ENCODE results near the gene ALOX12.
"Not testable (repeated sequence)": the region's sequence is repeated elsewhere in the genome, so short reads cannot be mapped to it uniquely, and the experiment has no call there.

The ALOX12 gene

GRCh38 chr17:6995500-6996255 is at the start of gene ALOX12:
ALOX12 (plus strand) TSS chr17:6996049; CDS start chr17:6996118, 69 bp downstream.
- DNase-seq (ENCODE audit: low read depth, low spot score), result peak; percentile 37

DNA sequence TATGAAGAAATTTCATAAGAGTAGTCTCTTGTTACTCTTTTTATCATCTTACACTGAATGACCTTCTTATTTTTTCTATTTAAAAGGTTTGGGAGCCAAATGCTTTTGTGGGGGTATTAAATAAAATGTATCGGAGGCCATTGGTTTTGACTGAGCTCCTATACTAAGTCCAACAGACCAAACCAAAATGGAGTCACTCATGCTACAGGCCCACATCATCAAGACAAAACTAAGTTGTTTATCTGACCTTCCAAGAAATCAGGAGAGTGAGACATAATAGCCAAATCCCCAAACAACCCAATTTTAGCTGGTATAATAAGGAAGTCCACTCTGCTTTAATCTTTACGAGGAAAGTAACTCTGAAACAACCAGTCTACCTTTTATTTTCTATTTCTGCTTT is 48.1 kb upstream of the ALOX12 start:
- no peak for DNase-seq (ENCODE audit: low read depth, low spot score)

GRCh38 chr17:6948562-6948961 is 47.3 kb upstream of the ALOX12 start:
- no peak for DNase-seq (ENCODE audit: low read depth, low spot score)

DNA sequence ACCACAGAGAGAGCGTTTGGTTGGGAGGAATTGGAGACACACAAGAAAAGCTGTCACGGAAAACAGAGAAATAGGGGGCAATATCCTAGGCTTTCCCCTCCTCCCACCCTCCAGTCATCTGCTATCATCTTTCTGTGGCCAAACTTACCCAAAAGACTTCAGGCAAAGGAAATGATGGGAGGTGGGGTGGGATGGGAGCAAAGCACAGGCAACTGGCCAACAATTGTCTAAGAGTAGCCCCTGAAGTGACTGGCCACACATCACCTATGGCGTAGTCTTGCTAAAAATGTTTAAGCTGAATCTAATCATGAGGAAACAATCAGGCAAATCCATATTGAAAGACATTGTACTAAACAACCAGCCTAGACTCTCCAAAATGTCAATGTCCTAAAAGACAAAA is 46.9 kb upstream of the ALOX12 start:
- no peak for DNase-seq (ENCODE audit: low read depth, low spot score)

DNA sequence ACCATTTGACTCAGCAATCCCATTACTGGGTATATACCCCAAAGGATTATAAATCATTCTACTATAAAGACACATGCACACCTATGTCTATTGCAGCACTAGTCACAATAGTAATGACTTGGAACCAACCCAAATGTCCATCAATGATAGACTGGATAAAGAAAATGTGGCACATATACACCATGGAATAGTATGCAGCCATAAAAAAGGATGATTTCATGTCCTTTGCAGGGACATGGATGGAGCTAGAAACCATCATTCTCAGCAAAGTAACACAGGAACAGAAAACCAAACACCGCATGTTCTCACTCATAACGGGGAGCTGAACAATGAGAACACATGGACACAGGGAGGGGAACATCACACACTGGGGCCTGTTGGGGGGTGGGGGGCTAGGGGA is 44.9 kb upstream of the ALOX12 start:
- DNase-seq (ENCODE audit: low read depth, low spot score), result not testable (repeated sequence)

- DNase-seq (ENCODE audit: low read depth, low spot score), result no peak
Measured at GRCh38 chr17:6953689-6954088, 42.2 kb upstream of the ALOX12 start.

- DNase-seq (ENCODE audit: low read depth, low spot score), result no peak
Measured at GRCh38 chr17:6959700-6960099, 36.1 kb upstream of the ALOX12 start.

DNA sequence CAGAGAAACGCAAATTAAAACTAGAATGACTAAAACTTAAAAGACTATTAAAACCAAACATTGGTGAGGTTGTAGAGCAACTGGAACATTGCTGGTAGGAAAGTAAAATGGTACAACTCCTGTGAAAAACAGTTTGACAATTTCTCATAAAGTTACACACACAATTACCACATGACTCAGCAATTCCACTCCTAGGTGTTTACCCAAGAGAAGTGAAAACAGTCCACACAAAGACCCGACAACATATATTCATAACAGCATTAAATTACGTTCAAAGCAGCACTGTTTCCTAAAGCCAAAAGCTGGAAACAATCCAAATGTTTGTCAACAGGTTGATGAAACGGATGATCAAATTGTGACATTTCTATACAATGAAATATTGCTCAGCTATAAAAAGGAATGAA is 26.5 kb upstream of the ALOX12 start:
- no peak for DNase-seq (ENCODE audit: low read depth, low spot score)

- DNase-seq (ENCODE audit: low read depth, low spot score), result no peak
Measured at GRCh38 chr17:6970992-6971391, 24.9 kb upstream of the ALOX12 start.

GRCh38 chr17:6979440-6979839 is 16.4 kb upstream of the ALOX12 start:
- not testable (repeated sequence) for DNase-seq (ENCODE audit: low read depth, low spot score)

DNA sequence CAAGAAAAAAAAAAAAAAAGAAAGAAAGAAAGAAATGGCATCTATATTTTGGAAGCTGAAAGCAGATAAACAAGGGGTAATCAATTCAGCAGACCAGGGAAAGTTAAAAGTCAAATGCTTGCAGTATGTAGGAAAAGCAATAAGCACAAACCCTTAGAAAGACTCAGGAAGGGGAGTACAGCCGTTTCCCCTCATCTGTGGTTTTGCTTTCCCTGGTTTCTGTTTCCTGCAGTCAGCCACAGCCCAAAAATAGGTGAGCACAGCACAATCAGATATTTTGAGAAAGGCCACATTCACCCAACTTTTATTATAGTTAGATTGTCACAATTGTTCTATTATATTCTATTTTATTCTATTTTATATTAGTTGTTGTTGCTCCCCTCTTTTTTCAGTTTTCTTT is 14.4 kb upstream of the ALOX12 start:
- no peak for DNase-seq (ENCODE audit: low read depth, low spot score)

- no peak for DNase-seq (ENCODE audit: low read depth, low spot score)
Measured at GRCh38 chr17:6985266-6985665, 10.6 kb upstream of the ALOX12 start.

DNA sequence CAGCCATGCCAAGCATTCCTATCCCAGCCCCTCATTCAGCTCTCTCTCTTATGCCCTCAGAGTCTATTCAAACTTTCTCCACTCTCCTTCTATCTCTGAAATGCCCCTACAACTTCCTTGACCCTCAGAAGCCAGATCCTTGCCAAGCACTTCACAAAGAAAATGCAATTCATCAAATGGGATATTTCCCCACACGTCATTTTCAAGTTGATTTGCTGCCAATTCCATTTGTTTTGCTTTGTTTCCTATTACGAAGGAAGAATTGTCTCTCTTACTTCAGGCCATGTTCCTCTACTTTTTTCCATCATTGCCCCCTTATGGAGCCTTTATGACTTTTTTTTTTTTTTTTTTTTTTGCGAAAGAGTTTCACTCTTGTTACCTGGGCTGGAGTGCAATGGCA is 9.2 kb upstream of the ALOX12 start:
- DNase-seq (ENCODE audit: low read depth, low spot score), result no peak

- DNase-seq (ENCODE audit: low read depth, low spot score), result no peak
Measured at GRCh38 chr17:6989779-6990178, 6.1 kb upstream of the ALOX12 start.

DNA sequence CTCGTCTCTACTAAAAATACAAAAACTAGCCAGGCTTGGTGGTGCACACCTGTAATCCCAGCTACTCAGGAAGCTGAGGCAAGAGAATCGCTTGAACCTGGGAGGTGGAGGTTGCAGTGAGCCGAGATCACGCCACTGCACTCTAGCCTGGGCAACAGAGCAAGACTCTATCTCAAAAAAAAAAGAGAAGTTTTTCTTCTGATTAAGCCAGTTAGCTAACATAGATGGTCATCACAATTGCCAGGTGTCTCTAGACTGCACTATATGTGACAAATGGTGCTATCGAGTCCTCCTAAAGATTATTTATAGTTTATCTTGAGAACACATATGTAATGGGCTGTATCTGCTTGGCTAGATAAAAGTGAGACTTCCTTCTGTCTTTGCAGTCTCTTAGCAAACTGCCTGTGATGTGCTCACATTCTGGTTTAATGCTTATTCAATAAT is 2.2 kb upstream of the ALOX12 start:
- DNase-seq (ENCODE audit: low read depth, low spot score), result not testable (repeated sequence)

DNA sequence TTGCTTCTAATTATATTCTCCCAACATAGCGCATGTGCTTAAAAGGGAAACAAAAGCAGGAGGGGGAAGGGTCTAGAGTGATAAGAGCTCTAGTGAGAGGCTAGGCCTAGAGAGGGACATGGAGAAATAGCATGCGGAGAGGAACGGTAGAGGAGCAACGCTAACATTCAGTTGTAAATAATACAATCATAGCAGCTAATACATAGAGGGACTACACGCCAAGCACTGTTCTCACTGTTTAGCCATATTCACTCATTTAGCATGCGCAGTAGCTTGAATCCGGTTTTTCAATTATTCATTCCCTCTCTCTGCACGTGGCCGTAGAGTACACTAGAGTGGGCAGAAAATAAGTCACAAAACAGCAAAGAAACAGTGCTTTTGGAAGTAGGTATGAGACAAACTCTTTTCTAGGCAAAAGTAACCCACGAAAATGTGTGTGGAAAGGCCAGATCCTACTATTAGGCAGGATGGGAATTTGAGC is 1.7 kb upstream of the ALOX12 start:
- DNase-seq (ENCODE audit: low read depth, low spot score), result no peak

DNA sequence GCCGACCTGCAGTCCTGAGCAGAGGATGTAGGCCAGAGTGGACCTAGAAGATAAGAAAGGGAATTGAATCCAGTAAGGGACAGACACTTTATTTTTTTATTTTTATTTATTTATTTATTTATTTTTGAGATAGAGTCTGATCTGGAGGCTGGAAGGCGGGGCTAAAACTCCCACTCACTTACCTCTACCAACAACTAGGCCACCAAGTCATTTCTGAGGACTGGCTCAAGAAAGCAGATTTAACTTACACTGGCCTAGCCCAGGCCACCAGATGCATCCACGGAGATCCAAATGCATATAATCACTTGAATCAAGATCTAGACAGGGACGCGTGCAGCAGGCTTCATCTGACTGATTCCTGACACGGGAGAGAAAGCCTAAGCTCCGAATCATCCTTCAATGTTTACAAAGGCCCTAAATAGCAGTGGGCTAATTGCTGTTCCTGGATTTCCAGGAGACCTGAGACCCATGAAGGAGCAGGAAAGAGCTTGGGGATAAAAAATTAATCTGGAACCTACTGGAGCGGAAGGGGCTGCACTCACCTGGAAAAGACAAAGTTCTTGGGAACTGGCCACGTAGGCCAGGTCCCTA is 1.1 kb upstream of the ALOX12 start:
- no peak for DNase-seq (ENCODE audit: low read depth, low spot score)

DNA sequence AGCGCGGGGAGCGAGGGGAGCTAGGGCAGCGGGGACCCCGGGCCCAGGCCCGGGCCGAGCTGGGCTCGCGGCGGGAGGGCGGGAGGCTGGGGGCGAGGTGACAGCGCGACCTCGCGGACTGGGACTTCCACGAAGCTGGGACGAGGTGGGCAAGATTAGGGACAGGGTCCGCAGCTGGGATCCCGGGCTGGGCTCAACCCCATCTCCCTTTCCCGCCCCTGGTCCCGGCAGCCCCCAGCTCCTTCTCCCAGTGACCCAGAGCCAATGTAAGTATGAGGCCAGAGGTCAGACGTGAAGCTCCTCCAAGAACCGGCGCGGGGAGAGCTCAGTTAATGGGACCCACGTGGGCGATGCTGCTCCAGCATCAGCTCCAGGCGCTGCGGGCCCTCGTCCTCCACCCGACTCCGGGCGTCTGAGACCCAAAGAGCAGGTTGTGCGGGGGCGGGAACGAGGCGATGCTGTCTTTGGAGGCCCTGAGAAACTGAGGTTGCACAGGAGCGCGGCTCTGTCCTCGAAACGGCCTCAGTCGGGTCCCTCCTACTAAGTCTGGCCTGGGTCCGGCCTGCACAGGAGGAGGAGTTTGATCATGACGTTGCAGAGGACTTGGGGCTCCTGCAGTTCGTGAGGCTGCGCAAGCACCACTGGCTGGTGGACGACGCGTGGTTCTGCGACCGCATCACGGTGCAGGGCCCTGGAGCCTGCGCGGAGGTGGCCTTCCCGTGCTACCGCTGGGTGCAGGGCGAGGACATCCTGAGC is 585 bp downstream of the ALOX12 start:
- DNase-seq (ENCODE audit: low read depth, low spot score), result no peak

GRCh38 chr17:6997171-6997570 is 1.3 kb downstream of the ALOX12 start:
- no peak for DNase-seq (ENCODE audit: low read depth, low spot score)

- no peak for DNase-seq (ENCODE audit: low read depth, low spot score)
Measured at GRCh38 chr17:6998855-6999508, 3.1 kb downstream of the ALOX12 start.

DNA sequence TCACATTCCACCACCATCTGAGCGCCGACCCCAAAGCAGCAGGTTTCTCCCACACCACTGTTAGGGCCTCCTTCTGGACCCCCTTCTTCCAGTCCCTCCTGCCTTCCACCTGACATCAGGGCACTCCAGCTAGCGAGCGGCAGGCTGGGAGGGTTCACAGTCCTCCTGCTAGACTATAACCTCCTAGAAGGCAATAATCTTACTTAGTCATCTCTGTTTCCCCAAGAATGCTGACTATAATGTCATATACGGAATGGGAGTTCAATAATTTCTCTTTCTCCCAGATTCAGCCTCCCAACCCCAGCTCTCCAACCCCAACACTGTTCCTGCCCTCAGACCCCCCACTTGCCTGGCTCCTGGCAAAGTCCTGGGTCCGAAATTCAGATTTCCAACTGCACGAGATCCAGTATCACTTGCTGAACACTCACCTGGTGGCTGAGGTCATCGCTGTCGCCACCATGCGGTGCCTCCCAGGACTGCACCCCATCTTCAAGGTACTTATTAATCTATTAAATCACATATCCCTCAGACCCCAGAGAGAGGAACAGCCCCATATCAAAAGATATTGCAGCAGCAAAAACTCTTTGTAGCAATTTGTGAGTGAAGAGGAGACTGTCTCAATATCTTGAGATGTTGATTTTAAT is 5.6 kb downstream of the ALOX12 start:
- no peak for DNase-seq (ENCODE audit: low read depth, low spot score)
